Stimulated activated naive CD4-positive, alpha-beta T cell treated with Interleukin-2 at 50 U/mL for 16 hours (primary cell): ENCODE results near the gene RPS24.
"Not testable (repeated sequence)": the region's sequence is repeated elsewhere in the genome, so short reads cannot be mapped to it uniquely, and the experiment has no call there.

Experiments used
- DNase-seq: peaks from one replicate; lab custom pipeline; 2025; lab: John Stamatoyannopoulos, UW

Gene RPS24

DNA sequence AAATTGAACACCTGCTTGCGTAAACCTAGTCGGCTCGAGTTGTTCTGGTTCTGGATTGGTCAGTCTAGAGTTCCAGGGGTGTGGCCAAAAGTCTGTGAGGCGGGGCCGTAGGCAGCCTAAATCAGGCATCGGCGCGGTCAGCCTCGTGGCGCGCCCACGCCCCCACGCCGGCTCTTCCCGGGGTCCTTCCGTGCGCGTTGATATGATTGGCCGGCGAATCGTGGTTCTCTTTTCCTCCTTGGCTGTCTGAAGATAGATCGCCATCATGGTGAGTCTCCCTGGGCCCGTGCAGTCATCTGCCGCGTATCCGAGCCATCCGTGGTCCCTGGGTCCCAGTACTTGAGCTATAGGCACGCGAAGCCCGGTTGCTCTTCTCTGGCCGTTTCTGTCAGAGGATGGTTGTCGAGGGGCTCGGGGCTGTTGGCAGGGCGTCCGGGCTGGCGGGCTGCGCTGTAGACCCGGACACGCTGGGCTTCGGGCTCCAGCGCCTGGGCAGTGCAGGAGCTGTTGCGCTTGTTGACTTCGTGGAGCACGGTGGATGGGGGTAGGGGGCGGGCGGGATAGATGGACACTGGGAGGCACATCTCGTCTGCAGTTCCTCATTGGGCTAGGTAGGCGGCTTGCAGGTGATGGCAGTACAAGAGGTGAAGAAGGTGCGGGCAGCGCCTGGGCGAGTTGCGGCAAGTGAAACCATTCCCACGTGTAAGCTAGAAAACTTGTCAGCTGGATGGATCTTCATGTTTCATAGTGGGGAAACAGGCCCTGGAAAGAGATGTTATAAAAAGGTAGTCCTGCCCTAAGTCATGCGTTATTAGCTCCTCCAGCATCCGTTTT lies at the start of gene RPS24:
TSS of gene RPS24 (plus strand) at position 227 of the 834 bp plus-strand sequence. CDS start at position 266, 39 bp downstream.
- DNase-seq: peak; percentile 95

DNA sequence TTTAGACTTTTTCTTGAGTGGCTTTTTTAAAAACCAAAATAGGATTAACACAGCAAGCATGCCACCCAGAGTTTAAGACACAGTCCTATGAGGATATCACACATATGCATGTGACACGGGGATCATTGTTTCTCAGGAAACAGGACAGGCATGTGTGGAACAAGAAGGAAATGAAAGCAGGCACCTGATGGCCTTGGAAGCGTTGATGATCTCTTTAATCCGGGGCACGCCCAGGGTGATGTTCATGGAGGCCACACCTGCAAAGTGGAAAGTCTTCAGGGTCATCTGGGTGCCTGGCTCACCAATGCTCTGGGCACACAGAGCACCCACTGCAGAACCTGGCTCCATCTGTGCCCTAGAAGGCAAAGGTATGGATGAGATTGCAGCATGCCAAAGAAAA lies 48.7 kb upstream of the RPS24 start:
- no peak for DNase-seq

DNA sequence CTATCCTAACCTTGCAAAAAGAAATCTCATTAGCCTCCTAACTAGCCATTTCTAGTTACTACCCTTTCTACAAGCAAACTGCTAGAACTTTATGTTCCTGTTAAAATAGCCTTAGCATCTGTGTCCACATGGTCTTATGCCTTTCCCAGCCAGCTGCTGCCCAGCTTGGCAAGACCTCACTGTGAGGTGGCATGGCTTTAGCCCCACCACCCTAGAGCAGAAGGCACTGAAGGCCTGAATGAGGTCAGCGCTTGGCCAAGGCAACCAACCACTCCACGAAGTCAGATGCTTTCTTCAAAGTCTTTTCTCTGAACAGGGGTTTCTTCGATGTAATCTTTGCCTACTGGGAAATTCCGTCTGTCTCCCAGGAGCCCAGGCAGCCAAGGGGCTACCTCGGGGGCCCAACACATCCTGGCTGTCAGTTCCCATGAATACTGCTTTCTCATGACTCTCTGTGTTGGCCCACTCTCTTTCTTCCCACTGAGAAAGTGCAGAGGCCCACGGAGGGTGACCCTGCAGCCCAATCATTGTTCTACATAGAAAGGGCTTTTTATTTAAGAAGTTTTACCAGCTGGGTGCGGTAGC lies 45.9 kb upstream of the RPS24 start:
- no peak for DNase-seq

GRCh38 chr10:77989081-77989724 lies 44.5 kb upstream of the RPS24 start:
- no peak for DNase-seq

DNA sequence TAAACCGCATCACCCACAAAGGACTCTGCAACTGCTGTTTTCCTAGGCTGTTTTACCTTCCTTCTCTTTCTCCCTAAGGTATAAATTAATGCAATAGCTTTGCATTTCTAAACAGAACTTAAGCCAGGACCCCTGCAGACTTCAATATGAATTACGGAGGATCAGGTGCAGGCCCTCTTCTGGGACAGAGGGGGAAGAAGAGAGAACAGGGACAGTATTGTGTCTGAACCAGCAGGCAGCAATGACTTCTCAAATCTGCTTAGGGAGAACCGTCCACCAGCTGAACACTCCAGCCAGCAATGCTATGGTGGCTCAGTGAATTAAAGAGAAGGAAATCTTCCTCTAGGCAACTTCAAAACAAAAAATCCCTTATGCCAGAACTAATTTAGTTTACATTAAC lies 40.0 kb upstream of the RPS24 start:
- DNase-seq: no peak

DNA sequence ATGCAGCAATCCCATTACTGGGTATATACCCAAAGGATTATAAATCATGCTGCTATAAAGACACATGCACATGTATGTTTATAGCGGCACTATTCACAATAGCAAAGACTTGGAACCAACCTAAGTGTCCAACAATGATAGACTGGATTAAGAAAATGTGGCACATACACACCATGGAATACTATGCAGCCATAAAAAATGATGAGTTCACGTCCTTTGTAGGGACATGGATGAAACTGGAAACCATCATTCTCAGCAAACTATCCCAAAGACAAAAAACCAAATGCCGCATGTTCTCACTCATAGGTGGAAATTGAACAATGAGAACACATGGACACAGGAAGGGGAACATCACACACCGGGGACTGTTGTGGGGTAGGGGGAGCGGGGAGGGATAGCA lies 34.9 kb upstream of the RPS24 start:
- not testable (repeated sequence) for DNase-seq

DNA sequence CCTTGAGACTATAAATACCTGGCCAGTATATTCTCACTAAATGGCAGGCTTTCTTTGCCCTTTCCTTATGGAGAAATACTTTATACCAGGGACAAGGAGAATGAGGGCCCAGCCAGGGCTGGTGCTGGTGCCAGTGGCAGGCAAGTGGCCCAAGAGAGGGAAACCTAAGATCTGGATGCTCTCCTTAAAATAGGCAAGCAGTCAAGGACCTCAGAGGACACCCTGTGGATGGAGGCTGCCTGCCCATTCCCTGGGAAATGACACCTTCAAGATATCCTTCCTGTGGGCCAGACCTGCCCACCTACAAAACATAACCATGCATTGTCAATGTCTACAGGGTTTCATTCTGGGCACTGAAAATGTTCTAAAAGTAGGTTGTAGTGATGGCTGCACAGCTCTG lies 33.5 kb upstream of the RPS24 start:
- DNase-seq: no peak

GRCh38 chr10:78000956-78001472 lies 32.6 kb upstream of the RPS24 start:
- DNase-seq: no peak

DNA sequence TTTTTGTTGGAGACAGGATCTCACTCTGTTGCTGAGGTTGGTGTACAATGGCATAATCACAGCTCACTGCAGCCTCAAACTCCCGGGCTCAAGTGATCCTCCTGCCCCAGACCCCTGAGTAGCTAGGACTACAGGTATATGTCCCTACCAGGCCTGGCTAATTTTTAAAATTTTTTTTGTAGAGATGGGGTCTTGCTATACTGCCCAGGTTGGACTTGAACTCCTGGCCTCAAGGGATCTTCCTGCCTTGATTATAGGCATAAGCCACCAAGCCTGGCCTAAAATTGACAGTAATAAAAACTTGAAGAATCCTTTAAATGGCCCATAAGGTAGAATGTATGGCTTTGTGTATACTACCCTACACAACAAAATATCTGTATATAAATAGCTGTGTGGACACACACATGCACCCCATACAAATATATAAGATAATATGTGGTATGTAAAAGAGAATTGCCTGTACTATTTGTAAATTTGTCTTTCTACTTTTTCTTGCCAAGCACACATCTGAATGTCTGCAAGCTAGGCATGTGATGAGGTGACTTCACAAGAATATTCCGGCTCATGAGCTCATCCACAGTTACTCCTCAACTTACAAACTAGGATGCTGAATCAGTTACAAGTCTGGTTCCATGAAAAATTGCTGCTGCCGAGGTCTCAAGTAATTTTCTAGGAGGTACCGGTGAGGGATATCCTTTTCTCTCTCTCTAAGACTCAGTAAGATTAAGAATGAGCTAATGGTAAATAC lies 30.9 kb upstream of the RPS24 start:
- no peak for DNase-seq

- DNase-seq: no peak
Observed at GRCh38 chr10:78004215-78005026, 29.2 kb upstream of the RPS24 start.

DNA sequence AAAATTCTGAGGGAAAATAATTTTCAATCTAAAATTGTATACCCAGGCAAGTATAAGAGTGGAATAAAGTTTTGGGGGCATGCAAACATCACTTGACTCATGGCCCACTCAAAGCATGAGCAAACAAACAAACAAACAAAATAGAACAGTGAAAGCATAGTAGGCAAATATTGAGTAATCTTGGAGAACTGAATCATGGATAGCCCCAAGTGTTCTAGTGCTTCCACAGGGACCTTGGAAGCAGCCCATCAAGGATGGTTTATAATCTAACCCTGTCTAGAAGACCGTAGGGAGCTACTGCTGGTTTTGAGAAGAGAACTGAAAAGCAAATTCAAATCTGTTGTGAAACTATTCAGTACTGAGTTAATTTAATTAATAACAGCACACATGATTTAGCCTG lies 26.5 kb upstream of the RPS24 start:
- DNase-seq: no peak

DNA sequence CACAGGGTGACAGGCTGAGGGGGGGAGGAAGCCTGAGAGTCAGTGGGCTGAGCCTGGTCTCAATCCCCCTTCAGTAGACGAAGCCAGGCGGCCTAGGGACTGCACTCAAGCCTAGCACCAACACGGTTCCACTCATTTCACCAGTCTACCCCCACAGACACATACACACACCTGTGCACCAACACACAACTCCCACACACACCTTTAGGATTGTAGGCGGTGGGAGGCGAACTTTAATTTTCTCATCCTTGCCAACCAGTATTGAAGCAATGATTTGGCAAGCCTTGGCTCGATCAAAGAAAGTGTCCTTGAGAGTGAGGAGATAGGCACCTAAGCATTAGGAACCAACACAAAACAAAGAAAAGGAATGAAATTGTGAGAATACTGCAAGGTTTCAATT lies 24.0 kb upstream of the RPS24 start:
- no peak for DNase-seq

GRCh38 chr10:78010278-78010677 lies 23.4 kb upstream of the RPS24 start:
- DNase-seq: no peak

- no peak for DNase-seq
Observed at GRCh38 chr10:78011065-78011464, 22.6 kb upstream of the RPS24 start.

DNA sequence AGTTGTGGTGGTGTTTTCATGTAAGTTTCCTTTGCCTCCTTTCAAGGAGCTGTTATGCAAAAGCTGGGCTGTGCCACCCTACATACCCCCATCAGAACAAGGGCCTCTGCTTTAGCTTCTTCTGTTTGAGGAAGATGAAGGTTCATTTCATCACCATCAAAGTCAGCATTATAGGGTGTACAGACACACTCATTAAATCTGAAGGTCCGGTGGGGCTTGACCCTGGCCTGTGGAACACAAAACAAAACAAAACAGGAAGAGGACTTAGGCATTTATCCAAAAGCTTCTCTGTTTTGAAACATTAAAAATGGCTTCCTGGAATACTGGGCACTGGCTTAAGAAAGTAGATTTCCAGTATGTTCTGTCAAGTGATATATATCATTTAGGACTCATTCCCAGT lies 20.1 kb upstream of the RPS24 start:
- no peak for DNase-seq

DNA sequence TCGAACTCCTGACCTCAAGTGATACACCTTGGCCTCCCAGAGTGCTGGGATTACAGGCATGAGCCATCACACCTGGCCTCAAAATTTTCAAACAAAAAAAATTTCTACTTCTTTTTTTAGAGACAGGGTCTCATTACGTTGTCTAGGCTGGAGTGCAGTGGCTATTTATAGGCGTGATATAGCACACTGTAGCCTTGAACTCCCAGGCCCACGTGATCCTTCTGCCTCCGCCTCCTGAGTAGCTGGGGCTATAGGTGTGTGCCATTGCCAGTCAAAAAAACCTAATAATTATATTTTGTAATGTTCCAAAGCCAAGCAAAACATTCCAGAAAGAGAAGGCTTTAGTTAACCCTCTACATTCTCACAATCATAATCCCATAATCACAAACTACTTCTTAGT lies 18.1 kb upstream of the RPS24 start:
- DNase-seq: no peak

DNA sequence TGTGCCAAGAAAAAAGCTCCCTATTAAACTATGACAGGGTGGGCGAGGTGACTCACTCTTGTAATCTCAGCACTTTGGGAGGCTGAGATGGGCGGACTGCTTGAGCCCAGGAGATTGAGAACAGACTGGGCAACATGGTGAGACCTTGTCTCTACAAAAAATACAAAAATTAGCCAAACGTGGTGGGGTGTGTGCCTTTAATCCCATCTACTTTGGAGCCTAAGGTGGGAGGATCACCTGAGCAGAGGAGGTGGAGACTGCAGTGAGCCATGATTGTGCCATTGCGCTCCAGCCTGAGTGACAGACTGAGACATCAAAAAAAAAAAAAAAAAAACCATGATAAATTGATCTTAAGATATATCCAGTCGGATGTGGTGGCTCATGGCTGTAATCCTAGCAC lies 15.8 kb upstream of the RPS24 start:
- no peak for DNase-seq

DNA sequence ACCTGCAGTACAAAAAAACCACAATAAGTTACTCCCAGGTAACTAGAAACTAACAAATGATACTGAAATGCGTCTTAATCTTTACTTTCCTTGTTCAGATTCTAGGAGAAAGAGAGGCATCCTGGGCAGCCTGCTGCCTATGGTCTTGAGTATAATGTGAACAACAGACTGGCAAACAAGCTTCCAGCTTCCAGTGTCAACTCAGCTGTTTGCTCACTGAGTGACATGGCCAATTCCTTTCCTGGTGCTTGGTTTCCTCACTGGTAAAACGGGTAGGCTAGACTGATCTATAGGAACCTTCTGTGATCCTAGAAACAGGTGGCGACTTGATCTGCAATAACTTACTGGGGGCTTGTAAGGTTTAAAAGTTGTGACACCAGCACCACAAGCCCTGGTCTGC lies 14.4 kb upstream of the RPS24 start:
- DNase-seq: no peak

DNA sequence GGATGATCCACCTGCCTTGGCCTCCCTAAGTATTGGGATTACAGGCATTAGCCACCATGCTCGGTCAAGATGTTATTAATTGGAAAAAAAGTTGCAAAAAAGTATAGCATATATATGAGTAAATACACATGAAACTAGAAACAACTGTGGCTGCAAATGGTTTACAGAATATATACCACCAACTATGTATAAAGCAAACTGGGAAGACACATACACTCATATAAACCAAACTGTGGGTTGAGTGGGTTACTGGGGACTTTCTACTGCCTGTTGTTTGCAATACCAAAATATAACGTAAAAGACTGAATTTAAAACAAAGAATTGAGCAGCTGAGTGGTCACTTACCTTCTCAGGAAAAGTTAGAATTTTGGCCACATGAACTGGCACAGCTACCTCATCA lies 12.5 kb upstream of the RPS24 start:
- DNase-seq: no peak

DNA sequence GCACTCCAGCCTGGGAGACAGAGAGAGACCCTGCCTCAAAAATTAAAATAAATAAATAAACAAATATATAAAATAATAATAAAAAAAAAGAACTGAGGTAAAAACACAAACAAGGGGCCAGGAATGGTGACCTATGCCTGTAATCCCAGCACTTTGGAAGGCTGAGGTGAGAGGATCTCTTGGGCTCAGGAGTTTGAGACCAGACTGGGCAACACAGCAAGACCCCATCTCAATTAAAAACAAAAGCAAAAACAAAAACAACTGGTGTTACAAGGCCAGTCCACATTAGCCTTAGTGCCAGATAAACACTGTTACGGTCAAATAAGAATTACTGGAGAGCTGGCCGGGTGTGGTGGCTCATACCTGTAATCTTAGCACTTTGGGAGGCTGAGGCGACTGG lies 9.9 kb upstream of the RPS24 start:
- DNase-seq: no peak

- DNase-seq: no peak
Observed at GRCh38 chr10:78025685-78026364, 7.8 kb upstream of the RPS24 start.
